Measurements from ENCODE around the gene LAGE3. TPM values are rescaled to one million over a fixed set of nuclear protein-coding genes. Genes with fewer than 3 reads are reported as not detected.

The LAGE3 gene, protein sequence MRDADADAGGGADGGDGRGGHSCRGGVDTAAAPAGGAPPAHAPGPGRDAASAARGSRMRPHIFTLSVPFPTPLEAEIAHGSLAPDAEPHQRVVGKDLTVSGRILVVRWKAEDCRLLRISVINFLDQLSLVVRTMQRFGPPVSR
- total RNA-seq (2022; extraction: Qiagen RNA extraction; ENCODE audit: low read depth): 48.7 to 73.2 TPM (median 69.0 TPM) in 5 replicates

DNA sequence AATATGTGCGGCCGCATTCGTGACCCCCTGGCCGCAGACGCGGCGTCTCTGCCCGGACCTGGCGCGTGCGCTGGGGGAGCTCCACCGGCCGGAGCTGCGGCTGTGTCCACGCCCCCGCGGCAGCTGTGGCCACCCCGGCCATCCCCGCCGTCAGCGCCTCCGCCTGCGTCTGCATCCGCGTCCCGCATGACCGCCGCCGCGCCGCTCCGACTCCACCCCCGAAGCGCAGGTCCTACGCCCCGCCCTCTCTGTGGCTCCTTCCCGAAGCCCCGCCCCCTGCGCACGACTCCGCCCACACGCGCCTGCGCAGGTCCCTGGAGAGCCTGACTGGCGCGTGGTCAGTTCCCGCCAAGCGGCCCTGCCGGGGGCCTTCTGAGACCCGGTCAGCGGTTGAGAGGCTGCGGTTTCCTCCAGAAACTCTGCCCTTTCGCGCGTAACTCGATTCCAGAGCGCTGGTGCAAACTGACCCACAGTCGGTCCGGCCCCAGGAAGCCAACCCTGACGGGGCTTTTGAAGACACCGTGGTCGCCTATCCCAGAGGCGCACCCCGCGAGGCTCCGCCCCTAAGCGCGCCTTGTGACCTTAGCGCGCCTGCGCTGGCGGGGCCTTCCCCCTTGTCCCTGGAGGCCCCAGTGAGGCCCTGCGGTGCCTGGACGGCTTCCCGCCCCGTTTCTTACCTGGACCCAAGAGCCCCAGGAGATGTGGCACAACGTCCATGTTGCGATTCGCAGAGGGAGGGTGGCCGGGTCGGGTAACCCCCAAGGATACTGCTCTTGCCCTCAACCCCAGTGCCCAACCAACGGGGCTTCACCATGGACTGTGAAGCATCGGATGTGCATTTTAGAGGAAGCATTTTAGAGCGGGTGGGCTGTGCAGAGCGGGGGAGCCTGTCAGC lies at the start of gene LAGE3:
Gene LAGE3, minus strand, starts transcription at position 554 of the 895 bp plus-strand sequence. Its CDS starts 366 bp downstream, at position 188.

DNA sequence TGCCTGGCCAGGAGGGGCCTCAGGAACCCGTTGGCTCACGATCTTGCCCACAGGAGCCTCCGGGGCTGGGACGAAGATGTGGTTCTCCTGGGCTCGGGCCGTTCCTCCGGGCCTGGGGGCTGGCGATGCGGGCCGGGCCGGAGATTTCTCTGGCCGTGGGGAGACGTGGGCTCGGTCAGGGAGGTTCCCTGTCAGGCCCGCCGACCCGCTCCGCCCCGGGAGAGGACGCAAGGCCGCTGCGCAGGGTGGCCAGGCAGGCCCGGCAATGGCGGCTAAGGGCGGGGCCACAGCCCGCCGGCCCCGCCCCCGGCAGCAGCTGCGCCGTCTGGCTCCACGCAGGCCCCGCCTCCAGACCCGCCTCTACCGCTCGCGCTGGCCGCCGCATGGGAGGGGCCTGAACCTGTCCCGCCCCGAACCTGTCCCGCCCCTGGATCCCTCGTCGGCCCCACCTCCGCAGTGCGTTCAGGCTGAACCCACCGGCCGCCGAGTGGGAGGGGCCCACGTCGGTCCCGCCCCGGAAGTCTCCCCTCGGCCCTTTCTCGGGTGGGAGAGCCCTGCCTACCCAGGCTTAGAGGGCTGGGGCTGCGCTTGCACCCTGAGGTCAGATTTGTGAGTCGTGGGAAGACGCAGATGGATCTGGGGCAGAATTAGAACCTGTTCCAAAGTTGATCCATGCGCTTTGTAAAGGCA lies 37.0 kb upstream of the LAGE3 start, which contains the start of gene FAM3A:
Gene FAM3A, minus strand, starts transcription at position 267 of the 690 bp plus-strand sequence. CDS start 460 bp downstream, outside the sequence.

DNA sequence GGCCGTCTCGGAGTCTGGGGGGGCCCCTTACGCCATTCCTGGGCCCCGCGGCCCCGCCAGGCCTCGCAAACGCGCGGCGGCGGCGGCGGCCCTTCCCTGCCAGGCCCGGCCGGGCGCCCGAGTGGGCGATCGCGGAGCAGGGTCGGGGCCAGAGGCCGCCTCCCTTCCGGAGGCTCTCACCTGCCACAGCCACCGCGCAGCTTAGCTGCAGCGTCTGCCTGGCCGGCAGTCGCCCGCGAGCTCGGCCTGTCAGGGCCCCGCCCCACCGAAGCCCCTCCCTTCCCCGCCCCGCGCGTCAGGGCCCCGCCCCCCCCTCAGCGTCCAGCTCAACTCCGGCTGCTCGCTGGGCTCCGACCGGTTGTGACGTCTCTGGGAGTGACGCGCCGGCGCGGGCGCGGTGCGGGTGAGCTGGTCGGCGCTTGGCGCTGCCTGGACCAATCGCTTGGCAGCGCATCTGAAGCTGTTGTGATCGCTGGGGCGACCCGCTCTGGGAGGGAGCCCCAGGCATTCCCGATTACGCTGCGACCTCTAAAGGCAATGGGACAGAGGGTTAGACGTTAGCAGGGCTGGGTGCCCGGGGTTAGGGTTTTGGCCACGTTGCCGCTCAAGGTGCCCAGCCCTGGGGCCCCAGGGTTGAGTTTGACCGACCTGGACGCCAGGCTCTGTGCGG lies 11.5 kb upstream of the LAGE3 start, which contains the start of gene SLC10A3:
Gene SLC10A3, minus strand, starts transcription at position 216 of the 670 bp plus-strand sequence. CDS start 1,689 bp downstream, outside the sequence.

DNA sequence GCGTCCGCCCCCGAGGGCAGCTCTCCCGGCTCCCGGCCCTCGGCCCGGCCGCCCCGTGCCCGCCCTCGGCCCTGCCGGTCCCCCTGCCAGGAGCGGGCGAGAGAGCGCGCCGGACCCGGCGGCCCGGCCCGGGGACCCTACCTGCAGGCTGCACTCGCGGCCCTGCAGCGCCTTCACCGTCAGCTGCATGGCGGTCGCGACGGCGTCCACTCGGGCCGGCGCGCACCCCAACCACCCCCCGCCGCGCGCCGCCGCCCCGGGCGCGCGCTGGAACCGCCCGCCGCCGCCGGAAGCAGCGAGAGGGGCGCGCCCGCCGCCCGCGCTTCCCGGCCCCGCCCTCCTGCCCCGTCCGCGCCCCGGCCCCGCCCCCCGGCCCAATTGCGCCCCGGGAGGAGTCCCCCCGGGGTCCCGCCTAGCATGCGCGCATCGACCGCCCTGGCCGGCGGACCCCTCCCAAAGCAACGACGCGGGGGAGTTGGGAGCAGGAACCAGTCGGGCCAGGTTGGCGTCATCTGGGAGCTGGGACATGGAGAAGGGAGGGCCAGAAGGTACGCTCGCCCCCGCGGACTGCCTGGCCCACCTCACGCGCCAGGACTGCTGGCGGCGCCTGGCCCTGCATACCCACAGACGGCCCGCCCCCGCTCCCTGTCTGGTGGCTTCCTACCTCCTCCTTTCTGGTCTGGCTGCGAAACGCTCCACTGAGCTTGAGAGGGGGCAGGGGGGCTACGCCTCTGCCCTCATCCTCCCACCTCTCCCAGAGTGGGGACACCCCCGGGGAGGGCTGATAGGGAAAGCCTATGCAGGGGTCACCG lies 7.5 kb upstream of the LAGE3 start, which contains the start of gene UBL4A:
Gene UBL4A, minus strand, starts transcription at position 220 of the 812 bp plus-strand sequence. Its CDS starts 31 bp downstream, at position 189.

DNA sequence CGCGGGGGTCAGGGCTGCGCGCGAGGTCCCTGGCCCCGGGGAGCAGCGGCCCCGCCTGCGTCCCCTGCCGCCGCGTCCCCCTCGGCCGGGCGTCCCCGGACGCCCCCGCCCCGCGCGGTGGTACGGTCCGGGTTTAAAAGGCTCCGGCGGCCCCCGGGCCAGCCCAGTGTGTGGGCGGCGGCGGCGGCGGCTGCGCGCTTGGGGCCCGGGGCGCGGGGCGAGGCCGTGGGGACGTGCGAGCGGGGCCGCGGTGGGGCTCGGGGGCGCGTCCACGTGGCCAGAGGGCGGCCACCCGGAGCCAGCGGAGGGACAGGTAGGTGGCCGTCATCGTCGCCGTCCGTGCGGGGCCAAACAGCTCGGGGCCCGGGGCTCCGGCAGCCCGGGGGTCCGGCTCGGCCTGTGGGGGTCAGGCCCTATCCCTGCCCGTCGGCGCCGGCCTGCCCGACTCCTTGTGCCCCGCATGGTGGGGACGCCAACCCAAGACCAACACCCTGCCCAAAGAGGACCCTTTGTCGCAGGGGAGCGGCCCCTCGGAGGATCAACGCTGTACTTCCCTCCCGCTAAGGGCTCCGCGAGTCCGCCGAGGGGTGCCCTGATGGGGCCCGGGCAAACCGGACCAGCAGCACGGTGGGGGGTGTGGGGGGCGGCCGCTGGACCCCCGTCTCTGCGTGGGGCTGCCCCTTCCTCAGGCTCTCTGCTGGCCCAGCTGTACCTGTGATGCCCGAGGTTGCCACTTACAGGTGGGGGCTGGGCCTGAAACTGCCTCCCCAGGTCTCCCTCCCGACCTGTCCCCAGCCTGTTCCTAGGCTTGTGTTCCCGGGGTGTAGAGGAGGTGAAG lies 20.7 kb downstream of the LAGE3 start, which contains the start of gene PLXNA3:
Gene PLXNA3, plus strand, starts transcription at position 166 of the 838 bp plus-strand sequence. CDS start 1,903 bp downstream, outside the sequence.

DNA sequence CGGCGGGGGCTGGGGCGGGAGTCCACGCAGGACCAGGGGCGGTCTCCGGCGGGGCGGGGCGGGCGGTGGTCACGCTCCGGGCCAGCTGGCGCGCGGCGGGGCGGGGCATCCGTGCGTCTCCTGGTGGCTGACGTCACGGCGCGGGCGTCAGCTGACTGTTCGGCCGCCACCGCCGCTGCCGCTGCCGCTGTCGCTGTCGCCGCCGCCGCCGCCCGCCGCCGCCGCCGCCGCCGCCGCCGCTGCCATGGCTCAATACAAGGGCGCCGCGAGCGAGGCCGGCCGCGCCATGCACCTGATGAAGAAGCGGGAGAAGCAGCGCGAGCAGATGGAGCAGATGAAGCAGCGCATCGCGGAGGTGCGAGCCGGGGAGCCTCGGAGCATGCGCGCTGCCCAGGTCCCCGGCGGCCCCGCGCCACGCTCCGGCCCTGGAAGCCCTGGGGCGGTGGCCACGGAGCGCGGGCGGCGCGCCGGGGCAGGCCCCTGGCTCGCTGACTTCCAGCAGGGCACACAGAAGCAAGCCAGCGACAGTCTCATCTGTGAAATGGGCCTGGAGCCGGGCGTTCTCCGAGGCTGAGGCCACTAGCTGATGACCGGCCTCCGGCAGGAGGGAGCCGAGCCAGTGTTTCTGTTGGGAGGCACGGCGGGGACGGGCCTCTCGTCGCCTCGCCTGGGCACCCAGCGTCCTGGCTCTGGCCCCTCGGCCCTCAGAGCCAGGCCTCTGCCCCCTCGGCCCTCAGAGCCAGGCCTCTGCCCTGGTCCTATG lies 34.9 kb downstream of the LAGE3 start, which contains the start of gene FAM50A:
Gene FAM50A, plus strand, starts transcription at position 150 of the 763 bp plus-strand sequence. Its CDS starts 95 bp downstream, at position 245.

DNA sequence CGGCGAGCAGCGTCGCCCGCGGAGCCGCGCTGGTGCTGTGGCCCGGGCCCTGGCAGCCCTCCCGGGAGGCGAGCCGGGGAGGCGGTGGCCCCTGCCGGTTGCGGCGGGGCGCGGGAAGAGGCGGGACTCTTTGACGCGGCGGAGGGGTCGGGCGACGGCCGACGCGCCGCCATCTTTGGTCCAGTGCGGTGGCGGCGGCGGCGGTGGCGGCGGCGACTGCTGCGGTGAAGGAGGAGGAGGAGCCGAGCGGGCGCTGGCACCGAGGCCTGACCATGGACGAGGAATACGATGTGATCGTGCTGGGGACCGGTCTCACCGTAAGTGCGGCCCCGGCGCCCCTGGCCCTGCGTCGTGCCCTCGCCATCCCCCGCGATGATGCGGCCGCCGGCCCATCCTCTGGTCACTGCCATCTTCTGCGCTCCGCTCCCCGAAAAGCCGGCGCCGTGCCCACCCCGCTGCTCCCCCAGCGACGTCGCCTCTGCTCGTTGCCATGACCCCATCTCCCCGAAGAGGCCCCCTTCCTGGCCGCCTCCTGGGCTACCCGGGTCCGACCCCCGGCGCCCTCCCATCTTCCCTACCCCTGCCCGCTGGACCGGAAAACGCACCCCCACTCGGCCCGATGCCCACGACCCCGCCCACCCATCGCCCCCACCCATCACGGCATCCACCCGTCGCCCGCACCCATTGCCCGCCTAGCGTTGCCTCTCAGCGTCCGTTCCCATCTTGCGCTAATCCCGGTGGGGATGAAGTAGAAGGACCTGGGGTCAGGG lies 41.9 kb downstream of the LAGE3 start, which contains the start of gene GDI1:
Gene GDI1, plus strand, starts transcription at position 172 of the 770 bp plus-strand sequence. Its CDS starts 101 bp downstream, at position 273.

DNA sequence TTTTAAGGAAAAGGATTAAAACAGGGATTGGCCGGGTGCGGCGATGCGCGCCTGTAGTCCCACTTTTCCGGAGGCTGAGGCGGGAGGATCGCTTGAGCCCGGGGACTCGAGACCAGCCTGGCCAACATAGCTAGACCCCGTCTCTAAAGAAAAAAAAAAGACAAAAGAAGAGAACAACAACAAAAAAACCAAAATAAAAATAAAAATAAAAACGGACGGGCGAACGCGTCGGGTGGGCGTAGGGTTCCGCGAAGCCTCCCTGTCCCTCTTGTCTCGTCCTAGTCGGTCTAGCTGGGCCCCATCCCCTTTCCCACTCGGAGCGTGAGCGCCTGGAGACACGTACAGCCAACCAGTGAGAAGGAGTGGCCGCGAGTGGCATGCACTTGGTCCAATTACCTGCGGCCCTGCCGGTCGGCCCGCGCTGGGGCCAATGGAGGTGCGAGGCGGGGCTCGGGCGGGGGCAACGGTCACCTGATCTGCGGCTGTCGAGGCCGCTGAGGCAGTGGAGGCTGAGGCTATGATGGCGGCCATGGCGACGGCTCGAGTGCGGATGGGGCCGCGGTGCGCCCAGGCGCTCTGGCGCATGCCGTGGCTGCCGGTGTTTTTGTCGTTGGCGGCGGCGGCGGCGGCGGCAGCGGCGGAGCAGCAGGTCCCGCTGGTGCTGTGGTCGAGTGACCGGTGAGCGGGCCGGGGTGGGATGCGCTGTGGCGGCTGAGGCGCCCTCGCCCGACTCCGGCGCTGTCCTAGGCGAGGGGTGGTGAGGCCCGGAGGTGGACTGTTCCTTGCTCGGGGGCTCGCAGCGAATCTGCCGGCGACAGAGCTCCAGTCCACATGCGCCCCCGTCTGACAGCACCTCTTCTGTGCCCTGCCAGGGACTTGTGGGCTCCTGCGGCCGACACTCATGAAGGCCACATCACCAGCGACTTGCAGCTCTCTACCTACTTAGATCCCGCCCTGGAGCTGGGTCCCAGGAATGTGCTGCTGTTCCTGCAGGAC lies 50.6 kb downstream of the LAGE3 start, which contains the start of gene ATP6AP1:
Gene ATP6AP1, plus strand, starts transcription at position 502 of the 996 bp plus-strand sequence. Its CDS starts 16 bp downstream, at position 518.

Other genes with a start within 250 kb of the LAGE3 start
- gene OPN1MW3, start 221.7 kb downstream of the LAGE3 start, total RNA-seq (2022; extraction: Qiagen RNA extraction; ENCODE audit: low read depth): not detected in 5 replicates
- gene TEX28, start 184.2 kb downstream of the LAGE3 start, total RNA-seq (2022; extraction: Qiagen RNA extraction; ENCODE audit: low read depth): not detected in 5 replicates
- not detected in 5 replicates for gene TKTL1, start 183.5 kb downstream of the LAGE3 start, total RNA-seq (2022; extraction: Qiagen RNA extraction; ENCODE audit: low read depth)
- gene FLNA, start 104.6 kb downstream of the LAGE3 start, total RNA-seq (2022; extraction: Qiagen RNA extraction; ENCODE audit: low read depth): 1,374 to 1,670 TPM (median 1,583 TPM) in 5 replicates
- 127 to 170 TPM (median 155 TPM) in 5 replicates for gene EMD, start 100.0 kb downstream of the LAGE3 start, total RNA-seq (2022; extraction: Qiagen RNA extraction; ENCODE audit: low read depth)
- gene RPL10, start 80.9 kb downstream of the LAGE3 start, total RNA-seq (2022; extraction: Qiagen RNA extraction; ENCODE audit: low read depth): 5,191 to 5,756 TPM (median 5,342 TPM) in 5 replicates
- 20.6 to 30.0 TPM (median 26.9 TPM) in 5 replicates for gene DNASE1L1, start 70.0 kb downstream of the LAGE3 start, total RNA-seq (2022; extraction: Qiagen RNA extraction; ENCODE audit: low read depth)
- 29.0 to 38.9 TPM (median 33.3 TPM) in 5 replicates for gene TAFAZZIN, start 67.7 kb downstream of the LAGE3 start, total RNA-seq (2022; extraction: Qiagen RNA extraction; ENCODE audit: low read depth)
- gene ATP6AP1, start 50.6 kb downstream of the LAGE3 start, total RNA-seq (2022; extraction: Qiagen RNA extraction; ENCODE audit: low read depth): 72.3 to 108 TPM (median 104 TPM) in 5 replicates
- gene GDI1, start 42.1 kb downstream of the LAGE3 start, total RNA-seq (2022; extraction: Qiagen RNA extraction; ENCODE audit: low read depth): 88.0 to 102 TPM (median 92.6 TPM) in 5 replicates
- gene FAM50A, start 35.1 kb downstream of the LAGE3 start, total RNA-seq (2022; extraction: Qiagen RNA extraction; ENCODE audit: low read depth): 89.4 to 122 TPM (median 110 TPM) in 5 replicates
- gene PLXNA3, start 21.0 kb downstream of the LAGE3 start, total RNA-seq (2022; extraction: Qiagen RNA extraction; ENCODE audit: low read depth): 8.6 to 15.9 TPM (median 10.8 TPM) in 5 replicates
- 57.8 to 73.0 TPM (median 60.0 TPM) in 5 replicates for gene UBL4A, start 7.3 kb upstream of the LAGE3 start, total RNA-seq (2022; extraction: Qiagen RNA extraction; ENCODE audit: low read depth)
- 31.5 to 42.6 TPM (median 39.9 TPM) in 5 replicates for gene SLC10A3, start 11.3 kb upstream of the LAGE3 start, total RNA-seq (2022; extraction: Qiagen RNA extraction; ENCODE audit: low read depth)
- 30.7 to 46.1 TPM (median 43.4 TPM) in 5 replicates for gene FAM3A, start 37.0 kb upstream of the LAGE3 start, total RNA-seq (2022; extraction: Qiagen RNA extraction; ENCODE audit: low read depth)
- gene G6PD, start 67.6 kb upstream of the LAGE3 start, total RNA-seq (2022; extraction: Qiagen RNA extraction; ENCODE audit: low read depth): 1,384 to 1,559 TPM (median 1,513 TPM) in 5 replicates
- gene IKBKG, start 68.3 kb upstream of the LAGE3 start, total RNA-seq (2022; extraction: Qiagen RNA extraction; ENCODE audit: low read depth): 34.1 to 45.7 TPM (median 42.8 TPM) in 5 replicates
- gene CTAG1A, start 105.9 kb upstream of the LAGE3 start, total RNA-seq (2022; extraction: Qiagen RNA extraction; ENCODE audit: low read depth): not detected in 5 replicates
- not detected in 5 replicates for gene CTAG1B, start 140.0 kb upstream of the LAGE3 start, total RNA-seq (2022; extraction: Qiagen RNA extraction; ENCODE audit: low read depth)
- gene CTAG2, start 174.3 kb upstream of the LAGE3 start, total RNA-seq (2022; extraction: Qiagen RNA extraction; ENCODE audit: low read depth): not detected in 5 replicates